PC-3 (cell line): Measurements from ENCODE around the gene ZNF778. TPM values are rescaled to one million over a fixed set of nuclear protein-coding genes. Genes with fewer than 3 reads are reported as not detected.
A peak's percentile ranks its signal among the peaks of the same experiment; 100 is the strongest.

ENCODE experiments used
- ATAC-seq: fragments of 200-7000 bp; cut with Tn5 transposase; 2 replicates; pipeline ENCODE4 v1.9.1; 2020; ENCODE audit warnings: mild to moderate bottlenecking, moderate library complexity
- BruUV-seq: library from RNA; stranded (reverse); fragments of 400-500 nt; replicated peaks from 2 replicates; lab custom pipeline; 2021; lab: Mats Ljungman, UMichigan
- CTCF ChIA-PET: fragments of 300-600 bp; sonication (Branson Sonifier 250); formaldehyde crosslinking; loops from one replicate; lab custom pipeline; 2022; ENCODE audit warnings: antibody characterized with exemption; lab: Charles Lee
- POLR2A ChIA-PET: fragments of 300-600 bp; sonication (Branson Sonifier 250); formaldehyde crosslinking; loops from one replicate; lab custom pipeline; 2022; ENCODE audit warnings: antibody characterized with exemption; ENCODE audit not compliant: unreplicated experiment; lab: Charles Lee
- DNase-seq: peaks from one replicate; pipeline ENCODE4 v3.0.0-alpha.2; 2015
- H2AFZ ChIP-seq: fragments of 300-600 bp; sonication (generic); 2 replicates; pipeline ENCODE4 v1.6.0; 2016; ENCODE audit warnings: antibody characterized with exemption, low read length
- H3F3A ChIP-seq: fragments of 300-600 bp; sonication (generic); one replicate; pipeline ENCODE4 v1.6.0; 2017; ENCODE audit warnings: antibody characterized with exemption, low read length, control low read depth, mild to moderate bottlenecking; ENCODE audit not compliant: unreplicated experiment
- H3K27ac ChIP-seq: fragments of 300-600 bp; sonication (generic); 2 replicates; pipeline ENCODE4 v1.5.1; 2016; ENCODE audit warnings: mild to moderate bottlenecking, low read length
- H3K27me3 ChIP-seq: fragments of 300-600 bp; sonication (generic); 2 replicates; pipeline ENCODE4 v1.6.1; 2016; ENCODE audit warnings: low read length, mixed read lengths
- H3K36me3 ChIP-seq: fragments of 300-600 bp; sonication (generic); 2 replicates; pipeline ENCODE4 v1.6.1; 2016; ENCODE audit warnings: low read depth, mixed run types, low read length, mixed read lengths
- H3K4me1 ChIP-seq: fragments of 300-600 bp; sonication (generic); 2 replicates; pipeline ENCODE4 v1.5.1; 2016; ENCODE audit warnings: low read length; ENCODE audit not compliant: insufficient read depth
- H3K4me2 ChIP-seq: fragments of 300-600 bp; sonication (generic); 2 replicates; pipeline ENCODE4 v1.6.0; 2016; ENCODE audit warnings: low read length
- H3K4me3 ChIP-seq: fragments of 300-600 bp; sonication (generic); 2 replicates; pipeline ENCODE4 v1.5.1; 2016; ENCODE audit warnings: mild to moderate bottlenecking, low read length, mixed read lengths
- H3K79me2 ChIP-seq: fragments of 300-600 bp; sonication (generic); 2 replicates; pipeline ENCODE4 v1.6.1; 2017; ENCODE audit warnings: low read length, mixed read lengths
- H3K9ac ChIP-seq: fragments of 300-600 bp; sonication (generic); 2 replicates; pipeline ENCODE4 v1.6.0; 2016; ENCODE audit warnings: mild to moderate bottlenecking, low read length
- H3K9me2 ChIP-seq: fragments of 300-600 bp; sonication (generic); replicated peaks from 2 replicates; pipeline ENCODE4 v1.6.1; 2016; ENCODE audit warnings: mixed run types, low read length, mixed read lengths
- H3K9me3 ChIP-seq: fragments of 300-600 bp; sonication (generic); 2 replicates; pipeline ENCODE4 v1.6.1; 2016; ENCODE audit warnings: low read length, mixed read lengths
- H4K20me1 ChIP-seq: fragments of 300-600 bp; sonication (generic); 2 replicates; pipeline ENCODE4 v1.6.1; 2016; ENCODE audit warnings: low read length, mixed read lengths
- EZH2 ChIP-seq: fragments of 300-600 bp; sonication (generic); IDR thresholded peaks from one replicate; pipeline ENCODE4 v1.6.1; 2017; ENCODE audit warnings: antibody characterized with exemption, mild to moderate bottlenecking, low read length; ENCODE audit not compliant: unreplicated experiment
- EZH2phosphoT487 ChIP-seq: fragments of 300-600 bp; sonication (generic); IDR thresholded peaks from 2 replicates; pipeline ENCODE4 v1.6.1; 2018; ENCODE audit warnings: mild to moderate bottlenecking, antibody characterized with exemption, low read length, borderline replicate concordance
- intact Hi-C: fragments of 100-400 bp; cut with micrococcal nuclease; formaldehyde crosslinking; loops from 2 replicates; pipeline ENCODE4 v1.9.0; 2023
- total RNA-seq: library from RNA; depleted of rRNA; stranded (reverse); fragments of >200 nt; gene quantifications from 2 replicates; pipeline ENCODE4 v1.2.3, GENCODE V29; 2014
- TF ChIP-seq, protein P1 (sequence below): fragments of 300-600 bp; sonication (generic); conservative IDR thresholded peaks from 2 replicates; pipeline ENCODE4 v1.5.1; 2017; ENCODE audit warnings: antibody characterized with exemption, low read depth, mild to moderate bottlenecking, low read length

The ZNF778 gene
- total RNA-seq, 1 experiment from 2014 or later = 15.3 TPM

DNA sequence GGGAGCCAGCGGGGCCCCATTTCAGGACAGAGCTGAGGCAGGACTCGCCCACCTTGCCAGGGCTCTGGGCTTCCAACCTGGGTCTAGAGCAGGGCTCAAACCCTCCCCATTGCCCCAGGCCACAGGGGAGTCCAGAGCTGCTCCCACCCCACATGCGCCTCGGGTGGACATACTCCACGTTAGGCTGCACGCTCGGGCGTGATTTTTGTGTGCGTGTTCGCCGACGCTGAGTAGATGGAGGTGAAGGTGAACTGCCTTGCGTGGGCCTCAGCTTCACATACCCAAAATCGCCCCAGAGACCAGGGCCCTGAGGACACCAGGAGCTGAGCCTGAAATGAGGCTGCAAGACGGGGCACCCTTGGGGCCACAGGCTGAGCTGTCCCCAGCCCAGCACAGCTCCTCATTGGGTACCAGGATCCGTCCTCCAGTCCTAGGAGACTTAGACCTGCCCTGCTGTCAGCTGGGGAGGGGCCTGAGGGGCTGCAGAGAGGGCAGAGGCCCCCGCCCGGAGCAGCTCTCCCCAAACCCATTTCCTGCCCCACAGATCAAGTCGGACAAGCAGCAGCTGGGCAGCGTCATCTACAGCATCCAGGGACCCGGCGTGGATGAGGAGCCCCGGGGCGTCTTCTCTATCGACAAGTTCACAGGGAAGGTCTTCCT lies 37.7 kb upstream of the ZNF778 start:
- intact Hi-C loops = no loop called here
- H3F3A ChIP-seq = no peaks in the 10 kb centered on the region
- no peaks in the 10 kb centered on the region for H3K9me2 ChIP-seq
- H4K20me1 ChIP-seq = no peaks in the 10 kb centered on the region
- no peaks in the 10 kb centered on the region for H3K9me3 ChIP-seq
- DNase-seq (no peak), ATAC-seq (no peak)
- no peaks in the 10 kb centered on the region for H3K4me1 ChIP-seq
- BruUV-seq = no TSS peak
- H3K79me2 ChIP-seq = no peaks in the 10 kb centered on the region
- POLR2A ChIA-PET = no interaction called here
- CTCF ChIA-PET = no interaction called here
- H3K36me3 ChIP-seq = no peaks in the 10 kb centered on the region
- no peak overlapping the region for H3K4me3 ChIP-seq
- no peak overlapping the region for H2AFZ ChIP-seq
- no peaks in the 10 kb centered on the region for H3K27me3 ChIP-seq
- H3K27ac ChIP-seq = no peak overlapping the region
- no peak overlapping the region for H3K9ac ChIP-seq
- TF ChIP-seq, protein P1, sequence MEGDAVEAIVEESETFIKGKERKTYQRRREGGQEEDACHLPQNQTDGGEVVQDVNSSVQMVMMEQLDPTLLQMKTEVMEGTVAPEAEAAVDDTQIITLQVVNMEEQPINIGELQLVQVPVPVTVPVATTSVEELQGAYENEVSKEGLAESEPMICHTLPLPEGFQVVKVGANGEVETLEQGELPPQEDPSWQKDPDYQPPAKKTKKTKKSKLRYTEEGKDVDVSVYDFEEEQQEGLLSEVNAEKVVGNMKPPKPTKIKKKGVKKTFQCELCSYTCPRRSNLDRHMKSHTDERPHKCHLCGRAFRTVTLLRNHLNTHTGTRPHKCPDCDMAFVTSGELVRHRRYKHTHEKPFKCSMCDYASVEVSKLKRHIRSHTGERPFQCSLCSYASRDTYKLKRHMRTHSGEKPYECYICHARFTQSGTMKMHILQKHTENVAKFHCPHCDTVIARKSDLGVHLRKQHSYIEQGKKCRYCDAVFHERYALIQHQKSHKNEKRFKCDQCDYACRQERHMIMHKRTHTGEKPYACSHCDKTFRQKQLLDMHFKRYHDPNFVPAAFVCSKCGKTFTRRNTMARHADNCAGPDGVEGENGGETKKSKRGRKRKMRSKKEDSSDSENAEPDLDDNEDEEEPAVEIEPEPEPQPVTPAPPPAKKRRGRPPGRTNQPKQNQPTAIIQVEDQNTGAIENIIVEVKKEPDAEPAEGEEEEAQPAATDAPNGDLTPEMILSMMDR = no peak
- TF ChIP-seq EZH2 = no peak
- TF ChIP-seq EZH2phosphoT487 = no peak
- H3K4me2 ChIP-seq = no peak overlapping the region

DNA sequence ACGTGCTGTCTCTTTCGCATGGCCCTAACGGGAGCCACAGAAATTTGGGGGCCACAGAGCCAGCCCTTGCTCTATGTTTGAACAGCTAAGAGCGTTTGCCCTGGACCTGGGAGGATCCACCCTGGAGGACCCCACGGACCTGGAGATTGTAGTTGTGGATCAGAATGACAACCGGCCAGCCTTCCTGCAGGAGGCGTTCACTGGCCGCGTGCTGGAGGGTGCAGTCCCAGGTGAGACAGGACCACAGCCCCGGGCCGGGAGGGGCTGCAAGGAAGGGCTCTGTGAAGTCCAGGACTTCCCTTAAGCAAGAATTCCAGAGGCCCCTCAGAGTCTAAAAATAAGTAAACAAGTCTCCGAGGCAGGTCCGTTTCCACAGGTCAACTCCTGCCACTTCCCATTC lies 34.0 kb upstream of the ZNF778 start:
- Histone ChIP-seq H3K9me2 (no peaks in the 10 kb centered on the region), H3F3A (no peaks in the 10 kb centered on the region), H3K79me2 (no peaks in the 10 kb centered on the region), H2AFZ (no peak overlapping the region), H3K27ac (no peak overlapping the region), H3K36me3 (no peaks in the 10 kb centered on the region), H3K9ac (no peak overlapping the region), H3K4me2 (no peak overlapping the region), H4K20me1 (no peaks in the 10 kb centered on the region), H3K4me3 (no peak overlapping the region), H3K27me3 (no peaks in the 10 kb centered on the region), H3K4me1 (no peaks in the 10 kb centered on the region), H3K9me3 (no peaks in the 10 kb centered on the region)
- DNase-seq (no peak), ATAC-seq (peak; percentile 37; the same call in 1 of the 2 replicates)
- BruUV-seq = no TSS peak
- POLR2A ChIA-PET = no interaction called here
- CTCF ChIA-PET = no interaction called here
- no peak for TF ChIP-seq EZH2
- TF ChIP-seq, protein P1 = peak; percentile 20; the same call in 1 of the 2 replicates
- intact Hi-C loops = no loop called here

DNA sequence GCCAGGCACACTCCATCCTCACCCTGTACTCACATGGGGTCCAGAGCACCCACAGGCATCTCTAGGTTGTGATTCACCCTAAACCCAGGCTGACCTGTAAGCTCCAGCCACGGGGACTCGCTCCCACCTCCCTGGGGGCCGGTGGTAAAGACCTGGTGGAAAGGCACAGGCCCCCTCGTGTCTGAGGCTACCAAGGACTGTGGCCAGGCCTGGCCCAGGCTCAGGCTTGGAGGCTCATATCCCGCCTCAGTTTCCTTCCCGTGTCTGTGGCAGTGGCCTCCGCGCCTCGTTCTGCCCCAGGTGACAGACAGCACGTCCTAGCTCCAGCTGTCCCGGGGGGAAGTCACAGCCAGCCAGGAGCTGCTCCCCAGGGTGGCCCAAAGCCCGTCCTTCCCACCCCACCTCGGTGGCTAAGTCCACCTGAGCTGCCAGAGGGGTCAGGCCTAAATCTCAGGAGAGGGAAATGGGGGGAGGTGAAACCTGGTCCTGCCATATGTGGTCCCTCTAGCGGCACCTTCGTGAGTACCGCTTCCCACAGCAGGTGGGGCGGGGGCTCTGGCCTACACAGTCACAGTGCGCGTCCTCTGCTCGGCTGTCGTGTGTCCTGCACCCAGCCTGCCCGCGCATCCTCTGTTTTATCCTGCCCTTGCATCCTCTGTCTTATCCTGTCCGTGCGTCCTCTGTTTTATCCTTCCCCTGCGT lies 33.4 kb upstream of the ZNF778 start:
- no TSS peak for BruUV-seq
- H3K4me1 ChIP-seq = no peaks in the 10 kb centered on the region
- H3K9ac ChIP-seq = no peak overlapping the region
- no peaks in the 10 kb centered on the region for H3K27me3 ChIP-seq
- H3K9me3 ChIP-seq = no peaks in the 10 kb centered on the region
- H3K4me3 ChIP-seq = no peak overlapping the region
- intact Hi-C loops = no loop called here
- no peaks in the 10 kb centered on the region for H3K9me2 ChIP-seq
- no peak for TF ChIP-seq EZH2phosphoT487
- H3K4me2 ChIP-seq = no peak overlapping the region
- DNase-seq = no peak
- POLR2A ChIA-PET = no interaction called here
- H3K36me3 ChIP-seq = no peaks in the 10 kb centered on the region
- H3K79me2 ChIP-seq = no peaks in the 10 kb centered on the region
- no peak overlapping the region for H2AFZ ChIP-seq
- H4K20me1 ChIP-seq = no peaks in the 10 kb centered on the region
- no peak overlapping the region for H3K27ac ChIP-seq
- CTCF ChIA-PET = no interaction called here
- no peaks in the 10 kb centered on the region for H3F3A ChIP-seq
- no peak; the same call in 1 of the 2 replicates for ATAC-seq
